DMS114 treated with DMSO at 0.1 percent for 48 hours (cell line): Measurements from ENCODE around the gene NCK2.

Experiments used
- DNase-seq: peaks from one replicate; lab custom pipeline; 2025; ENCODE audit not compliant: unreplicated experiment; lab: John Stamatoyannopoulos, UW

Gene NCK2

GRCh38 chr2:105866216-105867185 lies 121.8 kb downstream of the NCK2 start:
- DNase-seq, result no peak

- no peak for DNase-seq
Measured at GRCh38 chr2:105867587-105867986, 122.9 kb downstream of the NCK2 start.

GRCh38 chr2:105868060-105868459 lies 123.3 kb downstream of the NCK2 start:
- DNase-seq, result no peak

- DNase-seq, result no peak
Measured at GRCh38 chr2:105869341-105869740, 124.6 kb downstream of the NCK2 start.

DNA sequence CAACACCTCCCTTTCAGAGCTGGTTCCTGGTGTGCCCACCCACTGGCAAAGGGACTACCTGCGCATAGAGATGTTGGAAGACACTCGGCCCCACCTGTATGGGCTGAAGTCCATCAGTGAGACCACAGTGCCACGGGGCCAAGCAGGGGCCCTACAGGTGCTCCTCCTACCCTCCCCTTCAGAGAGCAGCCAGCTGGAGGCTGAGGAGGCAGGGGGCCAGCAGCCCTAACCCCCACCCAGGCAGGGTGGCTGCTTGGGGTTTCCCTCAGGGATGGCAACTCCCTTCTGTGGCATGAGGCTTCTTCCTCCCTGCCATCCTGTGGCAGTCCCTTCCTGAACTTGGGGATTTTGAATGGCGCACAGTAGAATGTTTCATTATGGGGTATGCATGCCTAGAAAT lies 125.3 kb downstream of the NCK2 start:
- DNase-seq, result no peak

DNA sequence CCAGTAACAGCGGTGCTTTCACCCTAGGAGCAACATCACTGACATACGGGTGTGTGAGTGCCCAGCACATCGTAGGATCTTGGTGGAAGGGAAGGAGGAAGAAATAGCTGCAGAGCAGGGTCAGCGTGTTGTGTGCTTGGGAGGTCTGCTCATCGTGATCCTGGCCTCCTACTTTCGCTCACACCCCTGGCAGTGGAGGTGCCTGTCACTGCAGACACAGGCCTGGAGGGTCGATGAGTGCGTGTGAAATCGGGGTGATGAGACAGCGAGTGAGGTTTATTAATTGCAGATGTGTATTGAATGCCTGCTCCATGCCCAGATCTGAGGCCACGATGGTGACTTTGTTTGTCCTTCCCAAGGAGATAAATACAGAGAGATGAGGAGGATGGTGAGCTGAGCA lies 126.1 kb downstream of the NCK2 start:
- no peak for DNase-seq

DNA sequence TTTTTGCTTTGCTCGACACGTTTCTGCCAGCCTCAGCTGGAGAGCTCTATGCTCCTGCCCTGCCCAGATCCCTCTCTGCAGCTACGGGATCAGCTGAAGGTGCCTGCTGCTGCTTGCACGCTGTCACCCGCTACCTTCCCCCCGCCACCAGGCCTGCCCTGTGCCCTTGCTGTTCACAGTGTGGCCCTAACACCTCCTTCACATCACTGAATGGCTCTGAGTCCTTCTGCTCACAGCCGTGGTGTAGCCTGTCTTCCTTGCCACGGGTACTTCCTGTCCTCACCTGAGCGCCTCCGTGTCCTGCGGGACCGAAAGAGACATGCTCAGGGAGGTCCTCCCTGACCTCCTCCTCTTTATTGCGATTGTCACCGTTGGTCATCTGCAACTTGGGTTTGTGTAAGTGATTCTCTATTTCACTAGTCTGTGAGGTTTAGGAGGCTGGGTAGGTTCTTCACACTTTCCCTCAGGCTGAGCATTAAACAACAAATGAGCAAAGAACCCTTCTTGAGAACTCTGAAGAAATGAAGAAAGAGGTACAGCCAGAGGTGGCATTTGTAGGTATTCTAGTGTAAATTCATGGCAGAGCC lies 127.5 kb downstream of the NCK2 start:
- DNase-seq, result no peak

DNA sequence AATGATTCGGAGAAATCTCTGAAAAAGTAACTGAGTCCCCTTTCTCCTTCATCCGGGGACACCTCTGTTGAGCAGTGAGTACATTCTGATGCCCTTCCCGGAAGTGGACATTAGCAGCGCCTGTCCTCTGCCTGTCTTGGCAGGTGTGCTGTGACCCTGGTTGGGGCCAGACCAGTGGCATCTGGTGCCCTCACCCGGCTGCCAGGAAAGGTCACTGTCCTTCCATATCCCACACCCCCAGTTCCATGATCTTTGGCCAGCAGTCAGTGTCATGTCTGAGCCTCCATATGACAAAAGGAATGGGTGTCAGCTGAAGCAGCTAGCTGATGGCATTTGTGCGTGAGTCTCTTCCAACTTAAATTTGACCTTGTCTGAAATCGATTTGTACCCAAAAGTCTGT lies 128.1 kb downstream of the NCK2 start:
- no peak for DNase-seq

DNA sequence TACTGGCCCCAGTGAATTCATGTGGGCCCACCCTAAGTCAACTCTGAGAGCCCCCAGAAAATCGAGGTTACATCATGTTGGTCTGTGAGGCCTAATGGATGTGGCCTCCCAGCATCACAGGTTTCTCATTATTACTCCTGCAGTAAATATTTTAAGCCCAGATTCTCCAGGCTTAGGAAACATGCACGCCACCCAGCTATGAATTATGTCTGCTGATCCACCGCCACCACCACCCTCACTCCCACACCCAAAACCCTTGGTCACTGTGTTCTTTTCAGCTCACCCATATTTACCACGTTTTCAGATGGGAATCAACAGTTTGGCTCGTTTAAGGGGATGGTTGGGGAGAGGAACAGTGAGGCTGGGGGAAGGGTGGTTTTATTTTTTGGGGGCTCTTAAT lies 128.6 kb downstream of the NCK2 start:
- DNase-seq, result no peak

GRCh38 chr2:105873721-105874120 lies 129.0 kb downstream of the NCK2 start:
- no peak for DNase-seq

DNA sequence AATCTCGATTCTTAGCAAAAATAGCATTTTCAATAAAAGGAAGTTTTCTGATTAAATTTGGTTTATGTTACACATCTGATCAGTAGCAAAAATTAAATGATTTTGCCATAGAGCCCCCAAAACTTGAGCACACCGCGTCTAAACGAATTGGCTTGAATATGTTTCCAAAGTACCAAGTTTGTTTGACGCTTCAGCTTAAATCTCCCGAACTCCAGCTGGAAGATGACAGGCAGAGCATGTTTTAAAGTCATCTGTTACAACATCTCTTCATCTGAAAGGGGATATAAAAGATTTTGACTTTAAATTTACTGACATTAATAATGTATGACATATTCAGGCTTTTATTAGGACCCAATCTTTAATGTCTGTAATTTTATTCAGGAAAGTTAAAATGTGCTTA lies 129.8 kb downstream of the NCK2 start:
- no peak for DNase-seq

- DNase-seq, result no peak
Measured at GRCh38 chr2:105875241-105875640, 130.5 kb downstream of the NCK2 start.

GRCh38 chr2:105876191-105876590 lies 131.5 kb downstream of the NCK2 start:
- DNase-seq, result no peak

GRCh38 chr2:105877945-105878344 lies 133.2 kb downstream of the NCK2 start:
- DNase-seq, result no peak

GRCh38 chr2:105879106-105879802 lies 134.5 kb downstream of the NCK2 start:
- no peak for DNase-seq

GRCh38 chr2:105879803-105880300 lies 135.1 kb downstream of the NCK2 start:
- no peak for DNase-seq

- DNase-seq, result no peak
Measured at GRCh38 chr2:105880637-105881036, 135.9 kb downstream of the NCK2 start.

DNA sequence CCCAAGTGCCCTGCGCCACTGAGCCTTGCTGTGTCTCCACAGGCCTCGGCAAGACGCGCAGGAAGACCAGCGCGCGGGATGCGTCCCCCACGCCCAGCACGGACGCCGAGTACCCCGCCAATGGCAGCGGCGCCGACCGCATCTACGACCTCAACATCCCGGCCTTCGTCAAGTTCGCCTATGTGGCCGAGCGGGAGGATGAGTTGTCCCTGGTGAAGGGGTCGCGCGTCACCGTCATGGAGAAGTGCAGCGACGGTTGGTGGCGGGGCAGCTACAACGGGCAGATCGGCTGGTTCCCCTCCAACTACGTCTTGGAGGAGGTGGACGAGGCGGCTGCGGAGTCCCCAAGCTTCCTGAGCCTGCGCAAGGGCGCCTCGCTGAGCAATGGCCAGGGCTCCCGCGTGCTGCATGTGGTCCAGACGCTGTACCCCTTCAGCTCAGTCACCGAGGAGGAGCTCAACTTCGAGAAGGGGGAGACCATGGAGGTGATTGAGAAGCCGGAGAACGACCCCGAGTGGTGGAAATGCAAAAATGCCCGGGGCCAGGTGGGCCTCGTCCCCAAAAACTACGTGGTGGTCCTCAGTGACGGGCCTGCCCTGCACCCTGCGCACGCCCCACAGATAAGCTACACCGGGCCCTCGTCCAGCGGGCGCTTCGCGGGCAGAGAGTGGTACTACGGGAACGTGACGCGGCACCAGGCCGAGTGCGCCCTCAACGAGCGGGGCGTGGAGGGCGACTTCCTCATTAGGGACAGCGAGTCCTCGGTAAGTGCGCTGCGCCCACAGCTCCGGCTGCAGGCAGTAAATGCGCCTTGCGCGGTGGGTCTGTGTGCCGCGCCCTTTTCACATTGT lies 136.8 kb downstream of the NCK2 start:
- no peak for DNase-seq

GRCh38 chr2:105882341-105882740 lies 137.6 kb downstream of the NCK2 start:
- DNase-seq, result no peak

DNA sequence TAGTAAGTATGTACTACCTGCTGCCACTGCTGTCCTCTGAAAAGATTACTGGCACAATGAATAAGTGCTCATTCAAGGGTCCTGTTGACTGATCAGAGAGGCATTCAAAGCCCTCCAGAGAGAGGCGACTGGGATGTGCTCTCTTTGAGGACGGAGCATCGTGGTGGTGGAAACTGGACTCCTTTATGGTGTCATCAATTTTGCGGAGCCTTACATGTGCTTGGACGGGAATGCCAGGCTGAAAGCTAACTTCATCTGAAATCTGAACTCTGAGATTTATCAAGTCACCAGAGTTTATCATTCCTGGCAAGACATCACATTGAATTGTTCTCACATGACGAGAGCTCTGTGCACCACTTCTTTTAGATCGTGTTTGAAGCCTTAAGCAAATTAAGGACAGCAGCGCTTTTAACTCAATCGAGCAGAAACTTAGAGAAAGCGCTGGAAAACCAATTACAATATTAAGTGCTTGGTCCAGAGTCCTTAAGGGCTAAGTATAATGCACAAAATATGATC lies 138.3 kb downstream of the NCK2 start:
- DNase-seq, result no peak
